ENCODE measurements around the gene ATG10. TPM values are rescaled to one million over a fixed set of nuclear protein-coding genes. Genes with fewer than 3 reads are reported as not detected.

The ATG10 gene
- total RNA-seq, 1 experiment from 2014 or later: 7.6 TPM

- H2AFZ ChIP-seq (ENCODE audit: low read length): no peak overlapping the region
- Mint-ChIP-seq H3K4me1 (peaks cover 7% of the 10 kb centered on the region in 2 experiments), H3K9me3 (no peaks in the 10 kb centered on the region), H3K27me3 (ENCODE audit: low read depth) (no peaks in the 10 kb centered on the region), H3K4me3 (no peak overlapping the region), H3K36me3 (ENCODE audit: insufficient read depth in 1 of 3, low read depth in 3 of 3) (peaks cover 0 to 3% (median 2%) of the 10 kb centered on the region in 3 experiments; a peak in 2 of 7 replicates), H3K27ac (no peak overlapping the region)
- H2BK5ac ChIP-seq (ENCODE audit: insufficient read length, low read length): no peak overlapping the region
- DNase-seq: no peak
- no peak overlapping the region for H4K5ac ChIP-seq (ENCODE audit: insufficient read length, low read depth, low read length)
- no peak overlapping the region for H3K4ac ChIP-seq (ENCODE audit: low read depth, low read length)
- no peak overlapping the region for H3K9ac ChIP-seq (ENCODE audit: extremely low read depth, insufficient read length, low read length)
- H2BK20ac ChIP-seq (ENCODE audit: low read depth, low read length, poor library complexity, severe bottlenecking): no peak overlapping the region
- no peaks in the 10 kb centered on the region for H3K27me3 ChIP-seq (ENCODE audit: insufficient read depth, low read length)
- no peak overlapping the region for H3K18ac ChIP-seq (ENCODE audit: insufficient read length, low read depth, low read length)
- no peak overlapping the region for H2BK15ac ChIP-seq (ENCODE audit: low read depth, low read length)
- no peak overlapping the region for H3T11ph ChIP-seq (ENCODE audit: low read length)
- no peak overlapping the region for H2AK5ac ChIP-seq (ENCODE audit: insufficient read length, low read length)
- no peak overlapping the region for H3K23ac ChIP-seq (ENCODE audit: insufficient read length, low read depth, low read length)
- no peaks in the 10 kb centered on the region for H3K79me1 ChIP-seq (ENCODE audit: insufficient read depth, low read depth, low read length, poor library complexity, severe bottlenecking)
- H3K23me2 ChIP-seq (ENCODE audit: insufficient read length, low read depth, low read length, poor library complexity, severe bottlenecking): no peaks in the 10 kb centered on the region
- no peak overlapping the region for H3K56ac ChIP-seq (ENCODE audit: insufficient read length, low read depth, low read length)
- H3K27ac ChIP-seq (ENCODE audit: insufficient read length, low read depth, low read length): no peak overlapping the region
- no peak overlapping the region for H3K14ac ChIP-seq (ENCODE audit: insufficient read depth, low read length)
- H4K91ac ChIP-seq (ENCODE audit: insufficient read length, low read depth, low read length): no peak overlapping the region
- H3K4me1 ChIP-seq (ENCODE audit: insufficient read depth, low read length): no peaks in the 10 kb centered on the region
- H4K8ac ChIP-seq (replicated peaks; ENCODE audit: insufficient read length, low read depth, low read length): no peak overlapping the region
- no peak for TF ChIP-seq CTCF (conservative IDR thresholded peaks at IDR 0.05)
- no peaks in the 10 kb centered on the region for H3K79me2 ChIP-seq (ENCODE audit: insufficient read depth, low read length)
- H2BK12ac ChIP-seq (ENCODE audit: insufficient read length, low read depth, low read length): no peak overlapping the region
- no peak overlapping the region for H2BK120ac ChIP-seq (ENCODE audit: low read depth, low read length, poor library complexity, severe bottlenecking)
- no peaks in the 10 kb centered on the region for H3K9me3 ChIP-seq (ENCODE audit: control insufficient read depth, low read depth, low read length)
- no peak overlapping the region for H3K4me2 ChIP-seq (ENCODE audit: insufficient read depth, insufficient read length, low read length)
- no CpG with 5 or more reads among the region's 2 CpGs for WGBS (ENCODE audit: extremely low coverage, insufficient read length, low lambda C conversion rate)
- no peaks in the 10 kb centered on the region for H4K20me1 ChIP-seq (ENCODE audit: control insufficient read depth, insufficient read depth, insufficient read length)
Observed at GRCh38 chr5:82072138-82072537, 100.3 kb downstream of the ATG10 start.

Data from H9 (cell line).